ENCODE measurements around the gene GRM7. TPM values are rescaled to one million over a fixed set of nuclear protein-coding genes. Genes with fewer than 3 reads are reported as not detected.

The GRM7 gene
- total RNA-seq, 1 experiment from 2014 or later, result not detected

DNA sequence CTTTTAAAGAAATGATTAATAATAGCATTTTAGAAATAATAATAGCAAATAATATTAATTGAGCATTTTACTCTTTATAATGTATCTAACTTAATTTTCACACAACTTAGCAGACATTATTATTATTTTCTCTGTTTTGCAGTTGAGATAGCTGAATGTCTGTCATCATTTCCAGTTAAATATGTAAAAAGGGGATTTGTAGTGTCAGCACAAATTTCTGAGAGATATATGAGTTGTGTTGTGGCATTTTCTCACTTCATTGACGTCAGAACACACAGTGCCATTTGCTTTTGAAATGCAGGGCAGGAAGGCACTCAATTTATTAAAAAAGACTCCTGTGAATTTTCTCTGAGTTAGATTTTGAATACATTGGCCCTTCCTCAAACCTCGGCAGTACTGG is 111.0 kb downstream of the GRM7 start:
- intact Hi-C loops (cut with micrococcal nuclease), result no loop called here
- H3K9ac ChIP-seq (ENCODE audit: low read length), result no peak overlapping the region
- TF ChIP-seq ZFX (IDR thresholded peaks at IDR 0.05), result no peak
- TF ChIP-seq ATF3 (IDR thresholded peaks at IDR 0.05), result no peak
- no peak for TF ChIP-seq RAD21 (IDR thresholded peaks at IDR 0.05; ENCODE audit: low read depth)
- no peak for TF ChIP-seq ZNF274 (IDR thresholded peaks at IDR 0.05; ENCODE audit: low read depth, low read length)
- no peak for TF ChIP-seq YY1 (IDR thresholded peaks at IDR 0.05; ENCODE audit: extremely low read depth, insufficient replicate concordance, low read depth, low read length)
- TF ChIP-seq EZH2phosphoT487 (IDR thresholded peaks at IDR 0.05; ENCODE audit: borderline replicate concordance), result no peak
- no peak for TF ChIP-seq JUND (IDR thresholded peaks at IDR 0.05)
- no peak for TF ChIP-seq CEBPB (IDR thresholded peaks at IDR 0.05; ENCODE audit: low read depth)
- TF ChIP-seq POLR2AphosphoS5 (IDR thresholded peaks at IDR 0.05; ENCODE audit: low read depth, low read length), result no peak
- TF ChIP-seq FOSL1 (IDR thresholded peaks at IDR 0.05; ENCODE audit: low read depth), result no peak
- no peak for TF ChIP-seq ELF1 (IDR thresholded peaks at IDR 0.05; ENCODE audit: borderline replicate concordance, low read depth)
- TF ChIP-seq CTCF (IDR thresholded peaks at IDR 0.05 in 2 of 3, conservative IDR thresholded peaks at IDR 0.05 in 1 of 3; ENCODE audit: borderline replicate concordance in 1 of 3, insufficient read depth in 1 of 3, low read depth in 2 of 3, low read length in 2 of 3), result no peak
- no peak for TF ChIP-seq CBX3 (IDR thresholded peaks at IDR 0.05; ENCODE audit: low read depth)
- TF ChIP-seq POLR2A (IDR thresholded peaks at IDR 0.05; ENCODE audit: borderline replicate concordance, extremely low read depth, insufficient read depth, insufficient read length), result no peak
- BruUV-seq (replicated peaks), result no TSS peak
- no peaks in the 10 kb centered on the region for H3K27me3 ChIP-seq (ENCODE audit: insufficient read depth, low read length)
- no peaks in the 10 kb centered on the region for H3K9me2 ChIP-seq (ENCODE audit: insufficient read depth)
- ATAC-seq (no peak), DNase-seq (ENCODE audit: low read depth, low spot score) (no peak)
- no peak overlapping the region for H3K4me2 ChIP-seq (ENCODE audit: low read length)
- H3K4me3 ChIP-seq (replicated peaks in 1 of 2; ENCODE audit: low read depth in 1 of 2, low read length in 2 of 2), result no peak overlapping the region
- POLR2A ChIA-PET, result no interaction called here
- CTCF ChIA-PET, result no interaction called here
- no peak overlapping the region for H3K27ac ChIP-seq (ENCODE audit: low read depth, low read length)
- H3K9me3 ChIP-seq (ENCODE audit: control insufficient read depth in 1 of 2, insufficient read depth in 1 of 2, low read depth in 1 of 2, low read length in 2 of 2), result no peaks in the 10 kb centered on the region
- no peaks in the 10 kb centered on the region for H4K20me1 ChIP-seq (ENCODE audit: insufficient read depth)
- no peak overlapping the region for H2AFZ ChIP-seq (ENCODE audit: low read depth, low read length, poor library complexity, severe bottlenecking)
- no peaks in the 10 kb centered on the region for H3K79me2 ChIP-seq (ENCODE audit: insufficient read depth, low read length)
- H3K4me1 ChIP-seq (ENCODE audit: control insufficient read depth in 1 of 2, insufficient read depth in 2 of 2, low read length in 2 of 2), result no peaks in the 10 kb centered on the region
- RAD21 ChIA-PET (ENCODE audit: low non-redundant PET in 1 of 2, low total read pairs in 2 of 2, uncharacterized antibody in 2 of 2, unreplicated experiment in 2 of 2), result no interaction called here
- H3K36me3 ChIP-seq (ENCODE audit: control insufficient read depth in 1 of 2, insufficient read depth in 2 of 2, low read length in 2 of 2), result no peaks in the 10 kb centered on the region
